Measurements from ENCODE around the gene ASIC3. TPM values are rescaled to one million over a fixed set of nuclear protein-coding genes. Genes with fewer than 3 reads are reported as not detected.

ASIC3 gene
- total and polyA plus RNA-seq, 2 of the 4 experiments (the other 2 are of a cell fraction) = 0.74 TPM; not detected in 1

GRCh38 chr7:151028131-151028947 is 20.0 kb upstream of the ASIC3 start, which contains the start of gene ABCB8 (continued):
- TF ChIP-seq RCOR1 (IDR thresholded peaks at IDR 0.05; ENCODE audit: insufficient replicate concordance, low read length) (no peak), MXI1 (IDR thresholded peaks at IDR 0.05; ENCODE audit: borderline replicate concordance, low read depth, low read length) (peak; percentile 60; the same call in 1 of the 2 replicates), RFX5 (IDR thresholded peaks at IDR 0.05; ENCODE audit: low read depth, low read length) (no peak)

DNA sequence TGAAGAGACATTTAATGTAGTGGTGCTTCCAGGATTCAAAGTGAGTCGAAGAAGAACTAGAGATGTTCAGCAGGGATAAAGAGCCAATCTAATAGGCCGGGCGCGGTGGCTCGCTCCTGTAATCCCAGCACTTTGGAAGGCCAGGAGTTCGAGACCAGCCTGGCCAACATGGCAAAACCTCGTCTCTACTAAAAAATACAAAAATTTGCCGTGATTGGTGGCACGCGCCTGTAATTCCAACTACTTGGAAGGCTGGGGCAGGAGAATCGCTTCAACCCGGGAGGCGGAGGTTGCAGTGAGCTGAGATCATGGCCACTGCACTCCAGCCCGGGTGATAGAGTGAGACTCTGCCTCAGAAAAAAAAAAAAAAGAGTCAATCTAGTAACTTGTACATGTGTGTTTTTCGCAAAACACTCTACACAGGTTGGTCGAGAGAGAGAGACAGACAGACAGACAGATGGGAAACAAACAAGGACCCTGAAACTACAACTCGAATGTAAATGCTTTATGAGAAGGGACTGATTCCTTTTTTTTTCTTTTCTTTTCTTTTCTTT is 19.3 kb upstream of the ASIC3 start:
- no peak overlapping the region for H2BK20ac ChIP-seq (ENCODE audit: low read depth, low read length)
- peak overlapping the region; percentile 27; the same call in 1 of the 2 replicates for H3K23ac ChIP-seq (ENCODE audit: low read depth, low read length)
- H4K5ac ChIP-seq (ENCODE audit: low read depth, low read length) = peak overlapping the region; percentile 39
- peak overlapping the region; percentile 58 for H3K4me2 ChIP-seq (ENCODE audit: low read depth, low read length)
- no peaks in the 10 kb centered on the region for H4K20me1 ChIP-seq (ENCODE audit: insufficient read depth, low read length)
- H3K14ac ChIP-seq (replicated peaks; ENCODE audit: low read depth, low read length) = 0 out of 2 replicates have a peak overlapping the region, but pooled peaks have one; percentile 1
- peak overlapping the region; percentile 74 for H2AK9ac ChIP-seq (replicated peaks; ENCODE audit: low read depth, low read length, poor library complexity)
- no peak overlapping the region for H3K18ac ChIP-seq (ENCODE audit: low read depth, low read length)
- H4K91ac ChIP-seq (ENCODE audit: insufficient read depth, low read depth, low read length) = peak overlapping the region; percentile 33
- H3K36me3 ChIP-seq (ENCODE audit: control insufficient read depth, insufficient read depth, low read length) = peaks cover 1% of the 10 kb centered on the region; the same call in 1 of the 2 replicates
- H3K4ac ChIP-seq (ENCODE audit: low read depth, low read length) = peak overlapping the region; percentile 60
- no peaks in the 10 kb centered on the region for H3K4me1 ChIP-seq (ENCODE audit: control insufficient read depth, insufficient read depth, low read length)
- peak overlapping the region; percentile 6 for H3K9ac ChIP-seq (ENCODE audit: low read depth, low read length)
- H3K27ac ChIP-seq (ENCODE audit: insufficient read depth, low read length) = peak overlapping the region; percentile 25
- DNase-seq (no peak), ATAC-seq (ENCODE audit: low read depth) (no peak)
- H2AFZ ChIP-seq (replicated peaks; ENCODE audit: low read length, poor library complexity) = peak overlapping the region; percentile 91
- WGBS, 2 experiments (ENCODE audit: extremely low coverage in 2 of 2, insufficient read length in 1 of 2) = 51% methylated on average over 5 of the region's 17 CpGs; no CpG with 5 or more reads in 1 of the 2 experiments
- H3K56ac ChIP-seq (ENCODE audit: extremely low read depth, insufficient read depth, low read length) = no peak overlapping the region
- no TSS peak for BruUV-seq (replicated peaks)
- H4K8ac ChIP-seq (ENCODE audit: low read depth in 2 of 2, low read length in 2 of 2) = peak overlapping the region; percentile 74 to 75; a peak in 3 of 4 replicates
- H3K79me1 ChIP-seq (ENCODE audit: low read depth in 1 of 2, low read length in 2 of 2) = peaks cover 10 to 23% of the 10 kb centered on the region in 2 experiments; a peak in 3 of 4 replicates
- H3K9me3 ChIP-seq (ENCODE audit: control insufficient read depth, insufficient read depth, low read length) = no peaks in the 10 kb centered on the region
- in situ Hi-C loops (cut with MboI; ENCODE audit: low sequenced_read_pairs) = no loop called here
- POLR2A ChIA-PET (ENCODE audit: unreplicated experiment) = no interaction called here
- dilution Hi-C loops (cut with HindIII; ENCODE audit: low sequenced_read_pairs, unreplicated experiment) = no loop called here
- H2BK5ac ChIP-seq (ENCODE audit: low read depth, low read length, poor library complexity, severe bottlenecking) = peak overlapping the region; percentile 15
- no peaks in the 10 kb centered on the region for H3K9me1 ChIP-seq (ENCODE audit: insufficient read depth, low read length)
- peak overlapping the region; percentile 71 for H3K4me3 ChIP-seq (ENCODE audit: insufficient read depth, low read depth, low read length)
- peak overlapping the region; percentile 5; the same call in 1 of the 2 replicates for H2BK120ac ChIP-seq (ENCODE audit: low read depth, low read length)
- H2BK15ac ChIP-seq (ENCODE audit: low read depth, low read length) = no peak overlapping the region
- intact Hi-C loops (cut with micrococcal nuclease) = loop anchor here (1.0 to 2.0 kb wide), 2 partner anchors 58 to 82 kb away; partner anchors contain the start of gene AGAP3
- no peaks in the 10 kb centered on the region for H3K27me3 ChIP-seq (ENCODE audit: control insufficient read depth, insufficient read depth, low read length)
- CTCF ChIA-PET = no interaction called here
- peak overlapping the region; percentile 10 for H2AK5ac ChIP-seq (ENCODE audit: low read depth, low read length)
- TF ChIP-seq MAZ (IDR thresholded peaks at IDR 0.05; ENCODE audit: borderline replicate concordance, low read depth, low read length) (no peak), SMC3 (IDR thresholded peaks at IDR 0.05; ENCODE audit: low read depth, low read length) (no peak), CHD1 (IDR thresholded peaks at IDR 0.05; ENCODE audit: low read depth, low read length) (no peak), MAFK (IDR thresholded peaks at IDR 0.05; ENCODE audit: low read depth, low read length) (no peak), POLR2A (IDR thresholded peaks at IDR 0.05; ENCODE audit: low read depth, low read length) (no peak), RCOR1 (IDR thresholded peaks at IDR 0.05; ENCODE audit: insufficient replicate concordance, low read length) (no peak), BHLHE40 (IDR thresholded peaks at IDR 0.05; ENCODE audit: low read depth, low read length) (no peak), FOS (IDR thresholded peaks at IDR 0.05; ENCODE audit: low read depth, low read length) (no peak), RFX5 (IDR thresholded peaks at IDR 0.05; ENCODE audit: low read depth, low read length) (no peak), NFE2L2 (IDR thresholded peaks at IDR 0.05; ENCODE audit: low read depth, low read length) (no peak), RAD21 (IDR thresholded peaks at IDR 0.05; ENCODE audit: low read length) (no peak), CEBPB (IDR thresholded peaks at IDR 0.05; ENCODE audit: low read depth, low read length) (no peak), MXI1 (IDR thresholded peaks at IDR 0.05; ENCODE audit: borderline replicate concordance, low read depth, low read length) (no peak)
- TF ChIP-seq, protein P1, sequence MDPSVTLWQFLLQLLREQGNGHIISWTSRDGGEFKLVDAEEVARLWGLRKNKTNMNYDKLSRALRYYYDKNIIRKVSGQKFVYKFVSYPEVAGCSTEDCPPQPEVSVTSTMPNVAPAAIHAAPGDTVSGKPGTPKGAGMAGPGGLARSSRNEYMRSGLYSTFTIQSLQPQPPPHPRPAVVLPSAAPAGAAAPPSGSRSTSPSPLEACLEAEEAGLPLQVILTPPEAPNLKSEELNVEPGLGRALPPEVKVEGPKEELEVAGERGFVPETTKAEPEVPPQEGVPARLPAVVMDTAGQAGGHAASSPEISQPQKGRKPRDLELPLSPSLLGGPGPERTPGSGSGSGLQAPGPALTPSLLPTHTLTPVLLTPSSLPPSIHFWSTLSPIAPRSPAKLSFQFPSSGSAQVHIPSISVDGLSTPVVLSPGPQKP (IDR thresholded peaks at IDR 0.05; ENCODE audit: borderline replicate concordance, low read depth, low read length) = no peak

Data from IMR-90 (cell line).